SK-N-SH (cell line): Measurements from ENCODE around the gene NIN. TPM values are rescaled to one million over a fixed set of nuclear protein-coding genes. Genes with fewer than 3 reads are reported as not detected.

Experiments used
- CTCF ChIA-PET: fragments of 300-600, 350-600 bp; formaldehyde crosslinking; extraction: SDS; loops from one replicate; lab custom pipeline; 2021; lab: Yijun Ruan, JAX
- POLR2A ChIA-PET: fragments of 350-600 bp; sonication (Branson Sonifier 250); formaldehyde crosslinking; extraction: SDS; loops from one replicate; lab custom pipeline; 2020; ENCODE audit warnings: antibody characterized with exemption, inconsistent platforms; lab: Yijun Ruan, JAX
- DNase-seq: peaks from one replicate; pipeline ENCODE4 v3.0.0; 2012
- H2AFZ ChIP-seq: fragments of 200-600 bp; sonication (generic); 2 replicates; pipeline ENCODE4 v1.8.1; 2016; ENCODE audit warnings: antibody characterized with exemption, mild to moderate bottlenecking, low read depth
- H3F3A ChIP-seq: fragments of 200-600 bp; sonication (generic); replicated peaks from 2 replicates; pipeline ENCODE3; 2016; ENCODE audit warnings: antibody characterized with exemption, mild to moderate bottlenecking; ENCODE audit not compliant: insufficient read depth
- H3K27ac ChIP-seq, 2 experiments: fragments of 200-500 bp in 1 of 2; fragments of 200-600 bp in 1 of 2; sonication (Bioruptor generic) in 1 of 2; sonication (generic), shearing (Covaris generic) in 1 of 2; 2 replicates each; pipeline versions ENCODE4 v1.5.1 to v1.6.1; 2014 to 2016; ENCODE audit warnings: low read depth in 2 of 2, inconsistent platforms in 1 of 2, low read length in 1 of 2, mild to moderate bottlenecking in 1 of 2, mixed read lengths in 1 of 2
- H3K27me3 ChIP-seq: fragments of 200-600 bp; sonication (generic), shearing (Covaris generic); 2 replicates; pipeline ENCODE4 v1.6.1; 2016; ENCODE audit warnings: mixed run types; ENCODE audit not compliant: insufficient read depth
- H3K36me3 ChIP-seq, 2 experiments: fragments of 200-500 bp in 1 of 2; fragments of 200-600 bp in 1 of 2; sonication (Bioruptor generic) in 1 of 2; sonication (generic) in 1 of 2; replicated peaks in 1 of 2; 2 replicates each; pipeline versions ENCODE3 to v1.5.1; 2014 to 2016; ENCODE audit warnings: low read length in 1 of 2, mild to moderate bottlenecking in 1 of 2; ENCODE audit not compliant: insufficient read depth in 2 of 2, control insufficient read depth in 1 of 2
- H3K4me1 ChIP-seq, 2 experiments: fragments of 200-500 bp in 1 of 2; fragments of 200-600 bp in 1 of 2; sonication (Bioruptor generic) in 1 of 2; sonication (generic), shearing (Covaris generic) in 1 of 2; 2 replicates each; pipeline versions ENCODE4 v1.5.1 to v1.6.1; 2014 to 2016; ENCODE audit warnings: low read depth in 1 of 2, low read length in 1 of 2, mixed run types in 1 of 2; ENCODE audit not compliant: insufficient read depth in 2 of 2, control insufficient read depth in 1 of 2
- H3K4me2 ChIP-seq: fragments of 200-600 bp; sonication (generic), shearing (Covaris generic); 2 replicates; pipeline ENCODE4 v1.6.1; 2017; ENCODE audit warnings: mixed run types
- H3K4me3 ChIP-seq, 2 experiments: fragments of 200-500 bp in 1 of 2; fragments of 200-600 bp in 1 of 2; sonication (Bioruptor generic) in 1 of 2; sonication (generic), shearing (Covaris generic) in 1 of 2; 2 replicates each; pipeline versions ENCODE4 v1.5.1 to v1.8.1; 2014 to 2016; ENCODE audit warnings: low read depth in 2 of 2, inconsistent platforms in 1 of 2, low read length in 1 of 2, mild to moderate bottlenecking in 1 of 2, mixed read lengths in 1 of 2, moderate library complexity in 1 of 2
- H3K79me2 ChIP-seq: fragments of 200-600 bp; sonication (generic); 2 replicates; pipeline ENCODE4 v1.8.1; 2017; ENCODE audit warnings: mild to moderate bottlenecking; ENCODE audit not compliant: insufficient read depth
- H3K9ac ChIP-seq: fragments of 200-600 bp; sonication (generic); 2 replicates; pipeline ENCODE4 v1.6.1; 2017; ENCODE audit warnings: mixed run types
- H3K9me2 ChIP-seq: fragments of 200-600 bp; sonication (generic); 2 replicates; pipeline ENCODE4 v1.6.1; 2017; ENCODE audit warnings: mixed run types
- H3K9me3 ChIP-seq: fragments of 200-600 bp; sonication (generic); 2 replicates; pipeline ENCODE4 v1.6.1; 2017; ENCODE audit warnings: mixed run types, mild to moderate bottlenecking, moderate library complexity
- H4K20me1 ChIP-seq: fragments of 200-600 bp; sonication (generic); 2 replicates; pipeline ENCODE4 v1.6.1; 2017; ENCODE audit warnings: mild to moderate bottlenecking, mixed run types; ENCODE audit not compliant: insufficient read depth
- CHD2 ChIP-seq: fragments of 150-350 bp; IDR thresholded peaks from 2 replicates; pipeline ENCODE4 v1.6.1; 2018; ENCODE audit warnings: low read length; ENCODE audit not compliant: partially characterized antibody
- EP300 ChIP-seq, 2 experiments: IDR thresholded peaks; 2 replicates each; pipeline versions ENCODE4 v1.4.0 to v1.6.1; 2012; ENCODE audit warnings: borderline replicate concordance in 1 of 2, low read depth in 1 of 2, low read length in 1 of 2
- FOSL2 ChIP-seq: IDR thresholded peaks from 2 replicates; pipeline ENCODE4 v1.4.0; 2012; ENCODE audit warnings: low read depth, mild to moderate bottlenecking, moderate library complexity, borderline replicate concordance
- FOXJ3 ChIP-seq: sonication (generic); formaldehyde crosslinking; IDR thresholded peaks from 2 replicates; pipeline ENCODE4 v1.5.1; 2020; ENCODE audit warnings: mild to moderate bottlenecking, missing genetic modification reagents
- FOXM1 ChIP-seq: IDR thresholded peaks from 2 replicates; pipeline ENCODE4 v1.4.0; 2012; ENCODE audit warnings: low read depth, mild to moderate bottlenecking
- GABPA ChIP-seq: IDR thresholded peaks from 2 replicates; pipeline ENCODE4 v1.4.0; 2012; ENCODE audit warnings: low read depth, mild to moderate bottlenecking
- GATA2 ChIP-seq: sonication (generic); formaldehyde crosslinking; IDR thresholded peaks from 2 replicates; pipeline ENCODE4 v1.5.0; 2020; ENCODE audit warnings: mild to moderate bottlenecking, missing genetic modification reagents
- JUND ChIP-seq: IDR thresholded peaks from 2 replicates; pipeline ENCODE4 v1.4.0; 2012
- MEF2A ChIP-seq: IDR thresholded peaks from 2 replicates; pipeline ENCODE4 v1.4.0; 2012; ENCODE audit warnings: low read depth, borderline replicate concordance
- MXI1 ChIP-seq: IDR thresholded peaks from 2 replicates; pipeline ENCODE4 v1.6.1; 2012; ENCODE audit warnings: mild to moderate bottlenecking, low read depth, low read length, improper control_type of control experiment
- POLR2AphosphoS5 ChIP-seq: IDR thresholded peaks from 2 replicates; pipeline ENCODE4 v1.6.1; 2012; ENCODE audit warnings: low read depth, low read length
- RAD21 ChIP-seq: IDR thresholded peaks from 2 replicates; pipeline ENCODE4 v1.6.1; 2012; ENCODE audit warnings: mild to moderate bottlenecking, low read length
- TAF1 ChIP-seq: IDR thresholded peaks from 2 replicates; pipeline ENCODE4 v1.6.1; 2012; ENCODE audit warnings: low read depth, mild to moderate bottlenecking, low read length, moderate library complexity, borderline replicate concordance
- TCF12 ChIP-seq: IDR thresholded peaks from 2 replicates; pipeline ENCODE4 v1.4.0; 2012
- YY1 ChIP-seq: IDR thresholded peaks from 2 replicates; pipeline ENCODE4 v1.4.0; 2012; ENCODE audit warnings: low read depth, mild to moderate bottlenecking
- WGBS: methylation state at CpG from one replicate; pipeline ENCODE4 v1.1.6; 2017; ENCODE audit warnings: low lambda C conversion rate; 5-methylcytosine and 5-hydroxymethylcytosine counted together
- polyA plus RNA-seq, 3 experiments: library from polyadenylated mRNA; depleted of rRNA; stranded (reverse); fragments of >200 nt; gene quantifications; 2 replicates each; pipeline ENCODE4 v1.2.3, GENCODE V29; 2012
- TF ChIP-seq, protein P1 (sequence below): IDR thresholded peaks from 2 replicates; pipeline ENCODE4 v1.6.1; 2012; ENCODE audit warnings: mild to moderate bottlenecking, low read depth, low read length, moderate library complexity
- TF ChIP-seq, protein P2 (sequence below): IDR thresholded peaks from 2 replicates; pipeline ENCODE4 v1.4.0; 2012; ENCODE audit warnings: low read depth, borderline replicate concordance
- TF ChIP-seq, protein P3 (sequence below): IDR thresholded peaks from 2 replicates; pipeline ENCODE4 v1.4.0; 2012; ENCODE audit warnings: low read depth, borderline replicate concordance
- TF ChIP-seq, protein P4 (sequence below): IDR thresholded peaks from 2 replicates; pipeline ENCODE4 v1.4.0; 2012; ENCODE audit warnings: low read depth
- TF ChIP-seq, protein P5 (sequence below): IDR thresholded peaks from 2 replicates; pipeline ENCODE4; 2012

NIN gene
- polyA plus RNA-seq, 1 of the 3 experiments (the other 2 are of a cell fraction): 10.0 TPM

DNA sequence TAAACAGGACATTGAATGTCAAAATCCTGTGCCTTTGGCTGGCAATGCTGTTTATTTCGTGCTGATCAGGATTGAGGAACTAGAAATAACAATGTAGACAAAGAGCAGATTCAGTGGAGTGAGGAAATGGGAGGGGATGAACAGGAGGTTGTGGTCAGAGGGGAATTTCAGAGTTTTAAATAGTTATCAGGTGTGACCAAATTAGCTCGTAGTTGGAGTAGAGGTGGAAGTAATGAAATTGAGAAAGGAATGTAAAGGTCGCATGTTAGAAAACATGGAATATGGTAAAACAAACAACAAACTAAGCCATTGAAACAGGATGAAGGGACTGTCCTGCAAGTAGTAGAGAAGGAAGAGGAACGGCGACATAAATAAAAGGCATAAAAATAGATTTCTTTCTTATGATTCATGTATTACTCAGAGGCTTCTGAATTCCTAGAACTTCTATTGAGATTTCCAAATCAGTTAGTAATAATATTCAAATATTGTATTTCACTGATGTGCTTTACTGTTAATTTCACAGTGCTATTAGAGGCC is 153.4 kb downstream of the NIN start:
- peak overlapping the region; percentile 46; the same call in 1 of the 2 replicates for H3K9ac ChIP-seq
- DNase-seq: no peak
- no peaks in the 10 kb centered on the region for H3K79me2 ChIP-seq

DNA sequence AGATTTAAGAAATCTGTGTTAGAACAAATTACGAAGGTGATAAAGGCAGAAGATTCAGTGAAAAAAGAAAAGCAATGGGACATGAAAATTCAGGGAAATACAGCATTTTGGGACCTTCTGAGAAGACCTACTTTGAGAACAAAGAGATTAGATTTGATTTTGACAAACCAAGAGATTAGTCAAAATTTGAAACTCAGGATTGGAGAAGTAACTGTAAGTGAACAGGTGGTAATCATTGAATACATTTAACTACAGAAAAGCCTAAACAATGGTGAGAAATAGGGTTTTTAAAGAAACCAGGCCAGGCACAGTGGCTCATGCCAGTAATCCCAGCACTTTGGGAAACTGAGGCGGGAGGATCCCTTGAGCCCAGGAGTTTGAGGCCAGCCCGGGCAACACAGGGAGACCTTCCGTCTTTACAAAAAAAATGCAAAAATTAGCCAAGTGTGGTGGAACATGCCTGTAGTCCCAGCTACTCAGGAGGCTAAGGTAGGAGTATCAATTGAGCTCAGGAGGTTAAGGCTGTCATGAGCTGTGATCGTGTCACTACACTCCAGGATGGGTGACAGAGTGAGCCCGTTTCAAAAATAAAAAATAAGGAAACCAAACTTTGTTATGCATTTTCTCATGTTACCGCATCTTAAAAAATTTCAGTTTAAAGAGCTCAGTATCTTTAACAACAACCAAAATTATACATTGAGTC is 154.0 kb downstream of the NIN start:
- H3K27me3 ChIP-seq: no peaks in the 10 kb centered on the region
- peaks cover 24% of the 10 kb centered on the region for H3F3A ChIP-seq
- peak overlapping the region; percentile 74 for H3K4me2 ChIP-seq
- H3K9me2 ChIP-seq: no peaks in the 10 kb centered on the region
- H3K9me3 ChIP-seq: no peaks in the 10 kb centered on the region; the same call in 1 of the 2 replicates
- ChIA-PET CTCF (no interaction called here), POLR2A (interaction anchor here (1.7 kb wide), 1 partner anchor 9 kb away, joined by 6 read pairs; the partner anchor contains the start of gene SAV1)
- no peaks in the 10 kb centered on the region for H4K20me1 ChIP-seq
- 87% methylated on average over 7 of the region's 7 CpGs for WGBS
- H3K36me3 ChIP-seq: no peaks in the 10 kb centered on the region
- peak overlapping the region; percentile 85; the same call in 1 of the 2 replicates for H2AFZ ChIP-seq
- H3K27ac ChIP-seq: peak overlapping the region; percentile 73 to 84
- DNase-seq: no peak
- peak overlapping the region; percentile 46; the same call in 1 of the 2 replicates for H3K9ac ChIP-seq
- H3K79me2 ChIP-seq: no peaks in the 10 kb centered on the region
- peaks cover 0 to 15% of the 10 kb centered on the region in 2 experiments; a peak in 3 of 4 replicates for H3K4me1 ChIP-seq
- H3K4me3 ChIP-seq: no peak overlapping the region
- TF ChIP-seq POLR2AphosphoS5: no peak
- TF ChIP-seq, protein P1, sequence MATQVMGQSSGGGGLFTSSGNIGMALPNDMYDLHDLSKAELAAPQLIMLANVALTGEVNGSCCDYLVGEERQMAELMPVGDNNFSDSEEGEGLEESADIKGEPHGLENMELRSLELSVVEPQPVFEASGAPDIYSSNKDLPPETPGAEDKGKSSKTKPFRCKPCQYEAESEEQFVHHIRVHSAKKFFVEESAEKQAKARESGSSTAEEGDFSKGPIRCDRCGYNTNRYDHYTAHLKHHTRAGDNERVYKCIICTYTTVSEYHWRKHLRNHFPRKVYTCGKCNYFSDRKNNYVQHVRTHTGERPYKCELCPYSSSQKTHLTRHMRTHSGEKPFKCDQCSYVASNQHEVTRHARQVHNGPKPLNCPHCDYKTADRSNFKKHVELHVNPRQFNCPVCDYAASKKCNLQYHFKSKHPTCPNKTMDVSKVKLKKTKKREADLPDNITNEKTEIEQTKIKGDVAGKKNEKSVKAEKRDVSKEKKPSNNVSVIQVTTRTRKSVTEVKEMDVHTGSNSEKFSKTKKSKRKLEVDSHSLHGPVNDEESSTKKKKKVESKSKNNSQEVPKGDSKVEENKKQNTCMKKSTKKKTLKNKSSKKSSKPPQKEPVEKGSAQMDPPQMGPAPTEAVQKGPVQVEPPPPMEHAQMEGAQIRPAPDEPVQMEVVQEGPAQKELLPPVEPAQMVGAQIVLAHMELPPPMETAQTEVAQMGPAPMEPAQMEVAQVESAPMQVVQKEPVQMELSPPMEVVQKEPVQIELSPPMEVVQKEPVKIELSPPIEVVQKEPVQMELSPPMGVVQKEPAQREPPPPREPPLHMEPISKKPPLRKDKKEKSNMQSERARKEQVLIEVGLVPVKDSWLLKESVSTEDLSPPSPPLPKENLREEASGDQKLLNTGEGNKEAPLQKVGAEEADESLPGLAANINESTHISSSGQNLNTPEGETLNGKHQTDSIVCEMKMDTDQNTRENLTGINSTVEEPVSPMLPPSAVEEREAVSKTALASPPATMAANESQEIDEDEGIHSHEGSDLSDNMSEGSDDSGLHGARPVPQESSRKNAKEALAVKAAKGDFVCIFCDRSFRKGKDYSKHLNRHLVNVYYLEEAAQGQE: no peak
- no peak for TF ChIP-seq FOXJ3 (CRISPR knock-in tag)
- TF ChIP-seq, protein P2, sequence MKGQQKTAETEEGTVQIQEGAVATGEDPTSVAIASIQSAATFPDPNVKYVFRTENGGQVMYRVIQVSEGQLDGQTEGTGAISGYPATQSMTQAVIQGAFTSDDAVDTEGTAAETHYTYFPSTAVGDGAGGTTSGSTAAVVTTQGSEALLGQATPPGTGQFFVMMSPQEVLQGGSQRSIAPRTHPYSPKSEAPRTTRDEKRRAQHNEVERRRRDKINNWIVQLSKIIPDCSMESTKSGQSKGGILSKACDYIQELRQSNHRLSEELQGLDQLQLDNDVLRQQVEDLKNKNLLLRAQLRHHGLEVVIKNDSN: no peak
- no peak for TF ChIP-seq MEF2A
- no peak for TF ChIP-seq GABPA
- TF ChIP-seq, protein P3, sequence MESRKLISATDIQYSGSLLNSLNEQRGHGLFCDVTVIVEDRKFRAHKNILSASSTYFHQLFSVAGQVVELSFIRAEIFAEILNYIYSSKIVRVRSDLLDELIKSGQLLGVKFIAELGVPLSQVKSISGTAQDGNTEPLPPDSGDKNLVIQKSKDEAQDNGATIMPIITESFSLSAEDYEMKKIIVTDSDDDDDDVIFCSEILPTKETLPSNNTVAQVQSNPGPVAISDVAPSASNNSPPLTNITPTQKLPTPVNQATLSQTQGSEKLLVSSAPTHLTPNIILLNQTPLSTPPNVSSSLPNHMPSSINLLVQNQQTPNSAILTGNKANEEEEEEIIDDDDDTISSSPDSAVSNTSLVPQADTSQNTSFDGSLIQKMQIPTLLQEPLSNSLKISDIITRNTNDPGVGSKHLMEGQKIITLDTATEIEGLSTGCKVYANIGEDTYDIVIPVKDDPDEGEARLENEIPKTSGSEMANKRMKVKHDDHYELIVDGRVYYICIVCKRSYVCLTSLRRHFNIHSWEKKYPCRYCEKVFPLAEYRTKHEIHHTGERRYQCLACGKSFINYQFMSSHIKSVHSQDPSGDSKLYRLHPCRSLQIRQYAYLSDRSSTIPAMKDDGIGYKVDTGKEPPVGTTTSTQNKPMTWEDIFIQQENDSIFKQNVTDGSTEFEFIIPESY: no peak
- no peak for TF ChIP-seq CHD2
- TF ChIP-seq, protein P4, sequence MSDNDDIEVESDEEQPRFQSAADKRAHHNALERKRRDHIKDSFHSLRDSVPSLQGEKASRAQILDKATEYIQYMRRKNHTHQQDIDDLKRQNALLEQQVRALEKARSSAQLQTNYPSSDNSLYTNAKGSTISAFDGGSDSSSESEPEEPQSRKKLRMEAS: no peak
- TF ChIP-seq GATA2: no peak
- TF ChIP-seq MXI1: no peak

More for the DNA sequence above, 153.4 kb downstream of the NIN start:
- no peaks in the 10 kb centered on the region for H3K36me3 ChIP-seq
- H3K4me1 ChIP-seq: peaks cover 0 to 15% of the 10 kb centered on the region in 2 experiments; a peak in 3 of 4 replicates
- 9% methylated on average over 5 of the region's 5 CpGs for WGBS
- H3F3A ChIP-seq: peaks cover 24% of the 10 kb centered on the region
- CTCF ChIA-PET: no interaction called here
- H2AFZ ChIP-seq: peak overlapping the region; percentile 85
- peak overlapping the region; percentile 73 to 84 for H3K27ac ChIP-seq
- H3K4me2 ChIP-seq: peak overlapping the region; percentile 74
- H3K9me3 ChIP-seq: no peaks in the 10 kb centered on the region; the same call in 1 of the 2 replicates
- no peaks in the 10 kb centered on the region for H3K27me3 ChIP-seq
- TF ChIP-seq MEF2A: peak; percentile 87; the same call in 1 of the 2 replicates
- TF ChIP-seq TCF12: peak; percentile 84
- TF ChIP-seq EP300 (IDR thresholded peaks at IDR 0.05; ENCODE audit: borderline replicate concordance in 1 of 2, low read depth in 1 of 2, low read length in 1 of 2): peak in 1 of 2 experiments; percentile 23; a peak in 1 of 4 replicates
- no peak for TF ChIP-seq YY1
- TF ChIP-seq FOSL2: peak; percentile 65; the same call in 1 of the 2 replicates
- TF ChIP-seq MXI1: no peak
- no peak for TF ChIP-seq FOXM1
- TF ChIP-seq, protein P5, sequence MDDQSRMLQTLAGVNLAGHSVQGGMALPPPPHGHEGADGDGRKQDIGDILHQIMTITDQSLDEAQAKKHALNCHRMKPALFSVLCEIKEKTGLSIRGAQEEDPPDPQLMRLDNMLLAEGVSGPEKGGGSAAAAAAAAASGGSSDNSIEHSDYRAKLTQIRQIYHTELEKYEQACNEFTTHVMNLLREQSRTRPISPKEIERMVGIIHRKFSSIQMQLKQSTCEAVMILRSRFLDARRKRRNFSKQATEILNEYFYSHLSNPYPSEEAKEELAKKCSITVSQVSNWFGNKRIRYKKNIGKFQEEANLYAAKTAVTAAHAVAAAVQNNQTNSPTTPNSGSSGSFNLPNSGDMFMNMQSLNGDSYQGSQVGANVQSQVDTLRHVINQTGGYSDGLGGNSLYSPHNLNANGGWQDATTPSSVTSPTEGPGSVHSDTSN: peak; percentile 35
- peak; percentile 40; the same call in 1 of the 2 replicates for TF ChIP-seq POLR2AphosphoS5
- TF ChIP-seq RAD21: no peak
- TF ChIP-seq JUND: peak; percentile 41
- TF ChIP-seq TAF1: 0 out of 2 replicates have a peak, but pooled peaks have one; percentile 16
- TF ChIP-seq, all 33 proteins: peak for 8
- H3K9me2 ChIP-seq: no peaks in the 10 kb centered on the region
- POLR2A ChIA-PET: interaction anchor here (1.7 kb wide), 1 partner anchor 9 kb away, joined by 6 read pairs; the partner anchor contains the start of gene SAV1
- H3K4me3 ChIP-seq: peak overlapping the region in 1 of 2 experiments; percentile 43; a peak in 2 of 4 replicates
- H4K20me1 ChIP-seq: no peaks in the 10 kb centered on the region
